GM23248 (cell line): ENCODE data around the gene TTBK2.

Experiments
- EZH2 ChIP-seq: fragments of 200-600 bp; sonication (generic); IDR thresholded peaks from 2 replicates; pipeline ENCODE4 v1.6.1; 2018; ENCODE audit warnings: antibody characterized with exemption, mild to moderate bottlenecking; ENCODE audit not compliant: insufficient read depth, poor library complexity, severe bottlenecking
- EZH2phosphoT487 ChIP-seq: fragments of 200-600 bp; sonication (generic); IDR thresholded peaks from 2 replicates; pipeline ENCODE4 v1.6.1; 2018; ENCODE audit warnings: antibody characterized with exemption, moderate library complexity, mild to moderate bottlenecking, low read depth; ENCODE audit not compliant: insufficient read depth

DNA sequence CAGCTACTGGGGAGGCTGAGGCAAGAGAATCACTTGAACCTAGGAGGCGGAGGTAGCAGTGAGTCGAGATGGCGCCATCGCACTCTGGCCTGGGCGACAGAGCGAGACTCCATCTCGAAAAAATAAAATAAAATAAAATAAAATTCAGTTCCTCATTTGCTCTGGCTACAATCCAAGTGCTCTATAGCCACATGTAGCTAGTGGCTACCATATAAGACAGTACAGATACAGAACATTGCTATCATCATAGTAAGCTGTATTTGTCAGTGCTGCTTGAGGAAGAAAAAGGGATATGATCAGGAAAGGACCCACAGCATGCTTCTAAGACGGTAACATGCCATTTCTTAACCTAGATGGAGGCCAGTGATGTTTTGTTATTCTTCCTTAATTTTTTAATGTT is 95.0 kb downstream of the TTBK2 start:
- TF ChIP-seq EZH2phosphoT487 (no peak), EZH2 (no peak)
